HepG2 (cell line): ENCODE results near the gene ZXDC. TPM values are rescaled to one million over a fixed set of nuclear protein-coding genes. Genes with fewer than 3 reads are reported as not detected.
A peak's percentile ranks its signal among the peaks of the same experiment; 100 is the strongest.

Experiments used
- ATAC-seq: fragments of 200-7000 bp; cut with Tn5 transposase; 3 replicates; pipeline ENCODE4 v1.9.1; 2020; ENCODE audit warnings: mild to moderate bottlenecking, moderate library complexity
- BruUV-seq: library from RNA; stranded (reverse); fragments of 400-500 nt; replicated peaks from 2 replicates; lab custom pipeline; 2021; lab: Mats Ljungman, UMichigan
- CTCF ChIA-PET: fragments of 300-600 bp; formaldehyde crosslinking; extraction: SDS; loops from one replicate; lab custom pipeline; 2021; ENCODE audit warnings: low total read pairs, inconsistent platforms, low intra/inter-chr PET ratio; lab: Yijun Ruan, JAX
- POLR2A ChIA-PET: fragments of 350-600 bp; sonication (Branson Sonifier 250); formaldehyde crosslinking; loops from one replicate; lab custom pipeline; 2020; ENCODE audit warnings: antibody characterized with exemption, inconsistent platforms; lab: Yijun Ruan, JAX
- DNase-seq: peaks from one replicate; pipeline ENCODE4 v3.0.0-alpha.2; 2015; ENCODE audit warnings: low spot score
- FAIRE-seq: peaks from 3 replicates; lab custom pipeline; 2011; peaks lifted over from hg19 to GRCh38; lab: Jason Lieb, UNC
- H2AFZ ChIP-seq: one replicate; pipeline ENCODE4 v1.6.1; 2011; ENCODE audit warnings: low read length, inconsistent platforms
- H3K27ac ChIP-seq: fragments of 300-600 bp; 3 replicates; pipeline ENCODE4 v1.8.0; 2011; ENCODE audit warnings: mixed run types, mild to moderate bottlenecking, mixed read lengths, low read length, inconsistent platforms; ENCODE audit not compliant: insufficient read depth; ENCODE audit errors: extremely low read length
- H3K27me3 ChIP-seq, 2 experiments: fragments of 200-600 bp in 1 of 2; 2 replicates in 1 of 2; 3 replicates in 1 of 2; pipeline versions ENCODE4 v1.6.0 to v1.8.0; 2011; ENCODE audit warnings: low read length in 2 of 2, mild to moderate bottlenecking in 2 of 2, moderate library complexity in 2 of 2, inconsistent platforms in 1 of 2; ENCODE audit not compliant: insufficient read depth in 2 of 2, control insufficient read depth in 1 of 2
- H3K36me3 ChIP-seq, 2 experiments: fragments of 200-600 bp in 1 of 2; replicated peaks in 1 of 2; 2 replicates in 1 of 2; 3 replicates in 1 of 2; pipeline versions ENCODE4 v1.5.1 to v1.8.0; 2011; ENCODE audit warnings: low read length in 2 of 2, inconsistent platforms in 1 of 2; ENCODE audit not compliant: insufficient read depth in 2 of 2, control insufficient read depth in 1 of 2
- H3K4me1 ChIP-seq: 2 replicates; pipeline ENCODE4 v1.5.1; 2012; ENCODE audit warnings: low read length, inconsistent platforms; ENCODE audit not compliant: insufficient read depth
- H3K4me2 ChIP-seq: 2 replicates; pipeline ENCODE4 v1.6.0; 2011; ENCODE audit warnings: low read depth, low read length, inconsistent platforms
- H3K4me3 ChIP-seq, 3 experiments: fragments of 200-600 bp in 1 of 3; sonication (generic), shearing (Covaris generic) in 1 of 3; replicated peaks in 1 of 3; 2 replicates each; pipeline ENCODE4 v1.5.1; 2011 to 2016; ENCODE audit warnings: low read length in 3 of 3, inconsistent platforms in 2 of 3, low read depth in 2 of 3, mild to moderate bottlenecking in 2 of 3, control low read depth in 1 of 3, mixed read lengths in 1 of 3; ENCODE audit not compliant: insufficient read depth in 1 of 3
- H3K79me2 ChIP-seq: one replicate; pipeline ENCODE4 v1.6.1; 2011; ENCODE audit warnings: low read length, inconsistent platforms; ENCODE audit not compliant: insufficient read depth
- H3K9ac ChIP-seq: 2 replicates; pipeline ENCODE4 v1.6.0; 2011; ENCODE audit warnings: mild to moderate bottlenecking, low read depth, low read length, inconsistent platforms; ENCODE audit not compliant: insufficient read depth
- H3K9me3 ChIP-seq: 2 replicates; pipeline ENCODE4 v1.5.1; 2012; ENCODE audit warnings: mild to moderate bottlenecking, low read length
- H4K20me1 ChIP-seq: 2 replicates; pipeline ENCODE4 v1.6.0; 2011; ENCODE audit warnings: inconsistent platforms, mild to moderate bottlenecking, low read length, moderate library complexity; ENCODE audit not compliant: insufficient read depth
- CEBPB ChIP-seq: IDR thresholded peaks from 2 replicates; pipeline ENCODE4 v1.6.1; 2011; ENCODE audit warnings: low read depth, low read length, improper control_type of control experiment, borderline replicate concordance
- KIAA2018 ChIP-seq: sonication (generic); formaldehyde crosslinking; IDR thresholded peaks from 2 replicates; pipeline ENCODE4 v1.5.0; 2020; ENCODE audit warnings: mild to moderate bottlenecking, missing genetic modification reagents, borderline replicate concordance
- KLF6 ChIP-seq: IDR thresholded peaks from 2 replicates; pipeline ENCODE4 v1.8.0; 2016; ENCODE audit warnings: missing biosample characterization, missing genetic modification reagents
- ZBTB3 ChIP-seq: sonication (generic); formaldehyde crosslinking; IDR thresholded peaks from 2 replicates; pipeline ENCODE4 v1.4.0; 2020; ENCODE audit warnings: low read depth, mild to moderate bottlenecking, moderate library complexity, missing genetic modification reagents, borderline replicate concordance
- WGBS: methylation state at CpG from one replicate; pipeline ENCODE4 v1.1.6; 2017; ENCODE audit warnings: low lambda C conversion rate; 5-methylcytosine and 5-hydroxymethylcytosine counted together
- in situ Hi-C: cut with HindIII; loops from 2 replicates; pipeline ENCODE4 v1.10.0; 2017; ENCODE audit warnings: low pct_unique_long_range_greater_than_20kb; ENCODE audit not compliant: extremely low pct_ligation_motif_present
- intact Hi-C: fragments of 100-400 bp; cut with micrococcal nuclease; formaldehyde crosslinking; loops from one replicate; pipeline ENCODE4 v1.10.0; 2022; ENCODE audit not compliant: unreplicated experiment
- polyA plus RNA-seq, 8 experiments: library from polyadenylated mRNA; depleted of rRNA in 3 of 8; stranded (reverse) in 7 of 8; unstranded in 1 of 8; fragments of >200 nt; fragmentation: Illumina TruSeq in 4 of 8; extraction: Trizol in 4 of 8; gene quantifications; 2 replicates each; pipeline versions ENCODE4 v1.2.1 to v1.2.3, GENCODE V29; 2011 to 2016; ENCODE audit warnings: low read depth in 4 of 8, missing spikeins in 1 of 8, mixed read lengths in 1 of 8; ENCODE audit not compliant: insufficient read depth in 1 of 8
- total RNA-seq, 5 experiments: library from RNA; depleted of rRNA; stranded (reverse); fragments of >200 nt; fragmentation: Illumina TruSeq; extraction: Trizol; gene quantifications; 2 replicates each; pipeline ENCODE4 v1.2.3, GENCODE V29; 2016; ENCODE audit warnings: low read depth in 1 of 5
- TF ChIP-seq, protein P1 (sequence below), 2 experiments: sonication (generic) in 1 of 2; formaldehyde crosslinking in 1 of 2; IDR thresholded peaks; 2 replicates each; pipeline versions ENCODE4 v1.5.1 to v1.6.1; 2011 to 2020; ENCODE audit warnings: borderline replicate concordance in 1 of 2, low read depth in 1 of 2, low read length in 1 of 2, mild to moderate bottlenecking in 1 of 2, missing genetic modification reagents in 1 of 2, moderate library complexity in 1 of 2

Gene ZXDC
- total and polyA plus RNA-seq, 2 of the 13 experiments (the other 11 are each of a cell fraction or from before 2014, with no cell fraction given): 17.6 to 21.2 TPM

DNA sequence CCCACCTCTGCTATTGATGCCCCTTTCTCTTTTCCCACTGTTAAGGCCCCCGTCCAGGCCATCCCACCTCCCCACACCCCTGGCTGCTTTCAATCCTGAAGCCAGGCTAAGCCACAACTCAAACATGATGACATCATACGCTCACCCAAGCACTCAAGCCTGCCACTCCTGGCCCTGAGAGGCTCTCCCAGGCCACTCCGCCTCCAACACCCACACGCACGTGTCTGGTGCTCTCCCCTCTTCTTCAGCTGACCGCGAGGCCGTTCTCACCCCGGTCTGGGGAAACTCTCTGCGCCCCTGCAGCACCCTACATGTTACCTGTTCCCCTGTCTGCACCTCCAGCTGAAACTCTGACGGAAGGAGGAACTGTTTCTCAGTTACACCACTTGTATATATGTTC is 6.2 kb downstream of the ZXDC start (continued):
- no peak for TF ChIP-seq KIAA2018 (CRISPR knock-in tag)
- TF ChIP-seq KLF6 (CRISPR knock-in tag): no peak

GRCh38 chr3:126468028-126468891 is 7.4 kb downstream of the ZXDC start:
- peaks cover 24 to 79% of the 10 kb centered on the region in 2 experiments for H3K36me3 ChIP-seq
- peaks cover 29% of the 10 kb centered on the region for H4K20me1 ChIP-seq
- TF ChIP-seq CEBPB (peak; percentile 88), ZBTB3 (CRISPR knock-in tag) (no peak)
- TF ChIP-seq, protein P1, sequence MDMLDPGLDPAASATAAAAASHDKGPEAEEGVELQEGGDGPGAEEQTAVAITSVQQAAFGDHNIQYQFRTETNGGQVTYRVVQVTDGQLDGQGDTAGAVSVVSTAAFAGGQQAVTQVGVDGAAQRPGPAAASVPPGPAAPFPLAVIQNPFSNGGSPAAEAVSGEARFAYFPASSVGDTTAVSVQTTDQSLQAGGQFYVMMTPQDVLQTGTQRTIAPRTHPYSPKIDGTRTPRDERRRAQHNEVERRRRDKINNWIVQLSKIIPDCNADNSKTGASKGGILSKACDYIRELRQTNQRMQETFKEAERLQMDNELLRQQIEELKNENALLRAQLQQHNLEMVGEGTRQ (IDR thresholded peaks at IDR 0.05; ENCODE audit: low read depth, low read length): 0 out of 2 replicates have a peak, but pooled peaks have one; percentile 46
- TF ChIP-seq, protein P1 (CRISPR knock-in tag; IDR thresholded peaks at IDR 0.05; ENCODE audit: borderline replicate concordance): no peak

More at GRCh38 chr3:126468028-126468891, 7.4 kb downstream of the ZXDC start:
- BruUV-seq: no TSS peak
- Histone ChIP-seq H3K4me1 (peaks cover 80% of the 10 kb centered on the region), H3K27ac (no peak overlapping the region), H3K4me2 (0 out of 2 replicates have a peak overlapping the region, but pooled peaks have one; percentile 4), H2AFZ (no peak overlapping the region), H3K79me2 (peaks cover 67% of the 10 kb centered on the region), H3K4me3 (no peak overlapping the region), H3K9ac (no peak overlapping the region), H3K27me3 (no peaks in the 10 kb centered on the region), H3K9me3 (no peaks in the 10 kb centered on the region)
- in situ Hi-C loops: no loop called here
- WGBS: 75% methylated on average over 13 of the region's 13 CpGs
- ChIA-PET POLR2A (interaction anchor here (0.6 to 1.0 kb wide), 2 partner anchors 61 to 218 kb away, joined by 3 to 4 read pairs; no protein-coding TSS in a partner anchor), CTCF (no interaction called here)
- DNase-seq (no peak), ATAC-seq (no peak), FAIRE-seq (no peak)
- intact Hi-C loops: no loop called here
